HEK293 (cell line): Measurements from ENCODE around the gene S100A11.

Experiments used
- BCL11A ChIP-seq: fragments of 450-650 bp; formaldehyde crosslinking; IDR thresholded peaks from 2 replicates; pipeline ENCODE4 v1.5.1; 2016; ENCODE audit warnings: low read depth, missing biosample characterization, missing genetic modification characterization
- EGR2 ChIP-seq: fragments of 450-650 bp; formaldehyde crosslinking; IDR thresholded peaks from 2 replicates; pipeline ENCODE4 v1.5.1; 2016; ENCODE audit warnings: low read depth, missing biosample characterization, missing genetic modification characterization
- KLF1 ChIP-seq: fragments of 450-650 bp; formaldehyde crosslinking; IDR thresholded peaks from 2 replicates; pipeline ENCODE4 v1.5.1; 2016; ENCODE audit warnings: missing biosample characterization, missing genetic modification characterization
- OSR2 ChIP-seq: fragments of 450-650 bp; formaldehyde crosslinking; IDR thresholded peaks from 2 replicates; pipeline ENCODE4 v1.5.1; 2016; ENCODE audit warnings: missing biosample characterization, missing genetic modification characterization
- RBAK ChIP-seq: fragments of 450-650 bp; formaldehyde crosslinking; IDR thresholded peaks from 2 replicates; pipeline ENCODE4 v1.5.1; 2016; ENCODE audit warnings: missing biosample characterization, missing genetic modification characterization
- YY2 ChIP-seq: fragments of 450-650 bp; formaldehyde crosslinking; IDR thresholded peaks from 2 replicates; pipeline ENCODE4 v1.5.1; 2016; ENCODE audit warnings: missing biosample characterization, missing genetic modification characterization
- ZBTB1 ChIP-seq: fragments of 450-650 bp; formaldehyde crosslinking; IDR thresholded peaks from 2 replicates; pipeline ENCODE4 v1.5.1; 2016; ENCODE audit warnings: missing biosample characterization, missing genetic modification characterization
- ZFP3 ChIP-seq: fragments of 450-650 bp; formaldehyde crosslinking; IDR thresholded peaks from 2 replicates; pipeline ENCODE4 v1.5.1; 2016; ENCODE audit warnings: low read depth, missing biosample characterization, missing genetic modification characterization
- ZFP37 ChIP-seq: fragments of 450-650 bp; formaldehyde crosslinking; IDR thresholded peaks from 2 replicates; pipeline ENCODE4 v1.5.1; 2016; ENCODE audit warnings: missing biosample characterization, missing genetic modification characterization
- ZFP69B ChIP-seq: fragments of 450-650 bp; formaldehyde crosslinking; IDR thresholded peaks from 2 replicates; pipeline ENCODE4 v1.5.1; 2016; ENCODE audit warnings: missing biosample characterization, missing genetic modification characterization
- ZNF114 ChIP-seq: fragments of 450-650 bp; formaldehyde crosslinking; IDR thresholded peaks from 2 replicates; pipeline ENCODE4 v1.5.0; 2017; ENCODE audit warnings: missing biosample characterization, missing genetic modification characterization
- ZNF155 ChIP-seq: fragments of 450-650 bp; formaldehyde crosslinking; IDR thresholded peaks from 2 replicates; pipeline ENCODE4 v1.5.1; 2016; ENCODE audit warnings: missing biosample characterization, missing genetic modification characterization
- ZNF23 ChIP-seq: fragments of 450-650 bp; formaldehyde crosslinking; IDR thresholded peaks from 2 replicates; pipeline ENCODE4 v1.5.1; 2016; ENCODE audit warnings: missing biosample characterization, missing genetic modification characterization, borderline replicate concordance
- ZNF248 ChIP-seq: fragments of 450-650 bp; formaldehyde crosslinking; IDR thresholded peaks from 2 replicates; pipeline ENCODE4 v1.5.1; 2017; ENCODE audit warnings: missing biosample characterization, missing genetic modification characterization
- ZNF266 ChIP-seq: fragments of 450-650 bp; formaldehyde crosslinking; IDR thresholded peaks from 2 replicates; pipeline ENCODE4 v1.5.1; 2016; ENCODE audit warnings: missing biosample characterization, missing genetic modification characterization, low read depth
- ZNF292 ChIP-seq: fragments of 450-650 bp; formaldehyde crosslinking; IDR thresholded peaks from 2 replicates; pipeline ENCODE4 v1.5.1; 2016; ENCODE audit warnings: low read depth, missing biosample characterization, missing genetic modification characterization, borderline replicate concordance
- ZNF302 ChIP-seq: fragments of 450-650 bp; formaldehyde crosslinking; IDR thresholded peaks from 2 replicates; pipeline ENCODE4 v1.5.1; 2016; ENCODE audit warnings: missing biosample characterization, missing genetic modification characterization, low read depth
- ZNF335 ChIP-seq: fragments of 450-650 bp; formaldehyde crosslinking; conservative IDR thresholded peaks from 2 replicates; pipeline ENCODE4 v1.5.1; 2016; ENCODE audit warnings: missing biosample characterization, missing genetic modification characterization
- ZNF394 ChIP-seq: fragments of 450-650 bp; formaldehyde crosslinking; IDR thresholded peaks from 2 replicates; pipeline ENCODE4 v1.5.1; 2016; ENCODE audit warnings: missing biosample characterization, missing genetic modification characterization, mild to moderate bottlenecking, moderate library complexity, borderline replicate concordance
- ZNF549 ChIP-seq: fragments of 450-650 bp; IDR thresholded peaks from 2 replicates; pipeline ENCODE4 v1.5.1; 2018; ENCODE audit warnings: missing biosample characterization, missing genetic modification characterization, mild to moderate bottlenecking, inconsistent platforms, moderate library complexity
- ZNF624 ChIP-seq: fragments of 450-650 bp; formaldehyde crosslinking; IDR thresholded peaks from 2 replicates; pipeline ENCODE4 v1.5.1; 2017; ENCODE audit warnings: missing biosample characterization, missing genetic modification characterization
- ZNF670 ChIP-seq: fragments of 450-650 bp; formaldehyde crosslinking; IDR thresholded peaks from 2 replicates; pipeline ENCODE4 v1.5.1; 2016; ENCODE audit warnings: missing biosample characterization, missing genetic modification characterization, low read depth
- ZNF843 ChIP-seq: fragments of 450-650 bp; formaldehyde crosslinking; IDR thresholded peaks from 2 replicates; pipeline ENCODE4 v1.5.1; 2016; ENCODE audit warnings: missing biosample characterization, missing genetic modification characterization
- TF ChIP-seq, protein P1 (sequence below): fragments of 450-650 bp; formaldehyde crosslinking; IDR thresholded peaks from 2 replicates; pipeline ENCODE4 v1.5.1; 2016; ENCODE audit warnings: missing biosample characterization, missing genetic modification characterization
- TF ChIP-seq, protein P2 (sequence below): fragments of 450-650 bp; formaldehyde crosslinking; IDR thresholded peaks from 2 replicates; pipeline ENCODE4 v1.5.1; 2016; ENCODE audit warnings: missing biosample characterization, missing genetic modification characterization
- TF ChIP-seq, protein P3 (sequence below): fragments of 450-650 bp; formaldehyde crosslinking; IDR thresholded peaks from 2 replicates; pipeline ENCODE4 v1.5.1; 2017; ENCODE audit warnings: missing biosample characterization, missing genetic modification characterization
- TF ChIP-seq, protein P4 (sequence below): fragments of 450-650 bp; formaldehyde crosslinking; IDR thresholded peaks from 2 replicates; pipeline ENCODE4 v1.5.1; 2016; ENCODE audit warnings: missing biosample characterization, missing genetic modification characterization, borderline replicate concordance
- TF ChIP-seq, protein P5 (sequence below): fragments of 450-650 bp; formaldehyde crosslinking; IDR thresholded peaks from 2 replicates; pipeline ENCODE4 v1.5.1; 2017; ENCODE audit warnings: missing biosample characterization, missing genetic modification characterization
- TF ChIP-seq, protein P6 (sequence below): fragments of 450-650 bp; formaldehyde crosslinking; IDR thresholded peaks from 2 replicates; pipeline ENCODE4 v1.5.1; 2016; ENCODE audit warnings: missing biosample characterization, missing genetic modification characterization

The S100A11 gene

DNA sequence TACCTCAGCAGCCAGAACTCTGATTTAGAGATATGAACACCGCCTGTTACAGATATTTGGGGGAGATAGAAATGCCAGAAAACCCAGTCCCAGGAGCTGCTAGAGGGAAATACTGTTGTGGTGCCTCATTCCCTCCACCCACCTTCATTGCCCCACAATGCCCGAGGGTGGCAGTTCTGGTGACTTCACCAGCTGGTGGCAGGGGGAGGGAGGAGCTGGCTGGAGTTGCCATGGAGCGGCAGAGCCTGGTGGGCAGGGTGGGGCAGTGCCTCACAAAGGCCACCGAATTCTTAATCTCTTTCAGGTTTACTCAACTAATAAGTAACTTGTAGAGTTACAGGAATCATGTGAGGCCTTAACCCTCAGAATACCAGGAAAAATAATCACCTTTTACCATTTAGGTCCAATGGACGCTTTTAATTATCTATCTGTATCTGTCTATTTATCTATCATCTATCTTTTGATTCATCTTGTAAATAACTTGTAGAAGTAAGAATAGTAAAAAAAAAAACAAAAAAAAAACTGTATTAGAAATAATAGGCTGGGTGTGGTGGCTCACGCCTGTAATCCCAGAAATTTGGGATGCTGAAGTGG, 11.7 kb upstream of the S100A11 start (continued):
- TF ChIP-seq, protein P1, sequence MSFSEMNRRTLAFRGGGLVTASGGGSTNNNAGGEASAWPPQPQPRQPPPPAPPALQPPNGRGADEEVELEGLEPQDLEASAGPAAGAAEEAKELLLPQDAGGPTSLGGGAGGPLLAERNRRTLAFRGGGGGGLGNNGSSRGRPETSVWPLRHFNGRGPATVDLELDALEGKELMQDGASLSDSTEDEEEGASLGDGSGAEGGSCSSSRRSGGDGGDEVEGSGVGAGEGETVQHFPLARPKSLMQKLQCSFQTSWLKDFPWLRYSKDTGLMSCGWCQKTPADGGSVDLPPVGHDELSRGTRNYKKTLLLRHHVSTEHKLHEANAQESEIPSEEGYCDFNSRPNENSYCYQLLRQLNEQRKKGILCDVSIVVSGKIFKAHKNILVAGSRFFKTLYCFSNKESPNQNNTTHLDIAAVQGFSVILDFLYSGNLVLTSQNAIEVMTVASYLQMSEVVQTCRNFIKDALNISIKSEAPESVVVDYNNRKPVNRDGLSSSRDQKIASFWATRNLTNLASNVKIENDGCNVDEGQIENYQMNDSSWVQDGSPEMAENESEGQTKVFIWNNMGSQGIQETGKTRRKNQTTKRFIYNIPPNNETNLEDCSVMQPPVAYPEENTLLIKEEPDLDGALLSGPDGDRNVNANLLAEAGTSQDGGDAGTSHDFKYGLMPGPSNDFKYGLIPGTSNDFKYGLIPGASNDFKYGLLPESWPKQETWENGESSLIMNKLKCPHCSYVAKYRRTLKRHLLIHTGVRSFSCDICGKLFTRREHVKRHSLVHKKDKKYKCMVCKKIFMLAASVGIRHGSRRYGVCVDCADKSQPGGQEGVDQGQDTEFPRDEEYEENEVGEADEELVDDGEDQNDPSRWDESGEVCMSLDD (tag by site-specific recombination): no peak
- TF ChIP-seq ZNF394 (tag by site-specific recombination) (peak; percentile 33; the same call in 1 of the 2 replicates), ZNF248 (tag by site-specific recombination) (no peak), ZNF266 (tag by site-specific recombination) (no peak), OSR2 (tag by site-specific recombination) (peak; percentile 88; the same call in 1 of the 2 replicates), ZNF114 (tag by site-specific recombination) (no peak), ZFP69B (tag by site-specific recombination) (no peak), KLF1 (tag by site-specific recombination) (peak; percentile 75; the same call in 1 of the 2 replicates), ZNF335 (peak; percentile 84), ZNF670 (tag by site-specific recombination) (no peak), ZNF292 (no peak), BCL11A (tag by site-specific recombination) (no peak), ZNF23 (no peak), ZNF155 (tag by site-specific recombination) (no peak), EGR2 (peak; percentile 35; the same call in 1 of the 2 replicates), ZNF624 (tag by site-specific recombination) (no peak), ZNF549 (tag by site-specific recombination) (no peak), YY2 (tag by site-specific recombination) (no peak), ZFP3 (no peak), ZNF843 (tag by site-specific recombination) (0 out of 2 replicates have a peak, but pooled peaks have one; percentile 6), ZBTB1 (tag by site-specific recombination) (no peak), RBAK (tag by site-specific recombination) (no peak), ZFP37 (tag by site-specific recombination) (no peak), ZNF302 (no peak)
- TF ChIP-seq, protein P2, sequence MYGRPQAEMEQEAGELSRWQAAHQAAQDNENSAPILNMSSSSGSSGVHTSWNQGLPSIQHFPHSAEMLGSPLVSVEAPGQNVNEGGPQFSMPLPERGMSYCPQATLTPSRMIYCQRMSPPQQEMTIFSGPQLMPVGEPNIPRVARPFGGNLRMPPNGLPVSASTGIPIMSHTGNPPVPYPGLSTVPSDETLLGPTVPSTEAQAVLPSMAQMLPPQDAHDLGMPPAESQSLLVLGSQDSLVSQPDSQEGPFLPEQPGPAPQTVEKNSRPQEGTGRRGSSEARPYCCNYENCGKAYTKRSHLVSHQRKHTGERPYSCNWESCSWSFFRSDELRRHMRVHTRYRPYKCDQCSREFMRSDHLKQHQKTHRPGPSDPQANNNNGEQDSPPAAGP (tag by site-specific recombination): peak; percentile 14; the same call in 1 of the 2 replicates
- TF ChIP-seq, protein P3, sequence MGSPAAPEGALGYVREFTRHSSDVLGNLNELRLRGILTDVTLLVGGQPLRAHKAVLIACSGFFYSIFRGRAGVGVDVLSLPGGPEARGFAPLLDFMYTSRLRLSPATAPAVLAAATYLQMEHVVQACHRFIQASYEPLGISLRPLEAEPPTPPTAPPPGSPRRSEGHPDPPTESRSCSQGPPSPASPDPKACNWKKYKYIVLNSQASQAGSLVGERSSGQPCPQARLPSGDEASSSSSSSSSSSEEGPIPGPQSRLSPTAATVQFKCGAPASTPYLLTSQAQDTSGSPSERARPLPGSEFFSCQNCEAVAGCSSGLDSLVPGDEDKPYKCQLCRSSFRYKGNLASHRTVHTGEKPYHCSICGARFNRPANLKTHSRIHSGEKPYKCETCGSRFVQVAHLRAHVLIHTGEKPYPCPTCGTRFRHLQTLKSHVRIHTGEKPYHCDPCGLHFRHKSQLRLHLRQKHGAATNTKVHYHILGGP (tag by site-specific recombination): no peak
- TF ChIP-seq, protein P4, sequence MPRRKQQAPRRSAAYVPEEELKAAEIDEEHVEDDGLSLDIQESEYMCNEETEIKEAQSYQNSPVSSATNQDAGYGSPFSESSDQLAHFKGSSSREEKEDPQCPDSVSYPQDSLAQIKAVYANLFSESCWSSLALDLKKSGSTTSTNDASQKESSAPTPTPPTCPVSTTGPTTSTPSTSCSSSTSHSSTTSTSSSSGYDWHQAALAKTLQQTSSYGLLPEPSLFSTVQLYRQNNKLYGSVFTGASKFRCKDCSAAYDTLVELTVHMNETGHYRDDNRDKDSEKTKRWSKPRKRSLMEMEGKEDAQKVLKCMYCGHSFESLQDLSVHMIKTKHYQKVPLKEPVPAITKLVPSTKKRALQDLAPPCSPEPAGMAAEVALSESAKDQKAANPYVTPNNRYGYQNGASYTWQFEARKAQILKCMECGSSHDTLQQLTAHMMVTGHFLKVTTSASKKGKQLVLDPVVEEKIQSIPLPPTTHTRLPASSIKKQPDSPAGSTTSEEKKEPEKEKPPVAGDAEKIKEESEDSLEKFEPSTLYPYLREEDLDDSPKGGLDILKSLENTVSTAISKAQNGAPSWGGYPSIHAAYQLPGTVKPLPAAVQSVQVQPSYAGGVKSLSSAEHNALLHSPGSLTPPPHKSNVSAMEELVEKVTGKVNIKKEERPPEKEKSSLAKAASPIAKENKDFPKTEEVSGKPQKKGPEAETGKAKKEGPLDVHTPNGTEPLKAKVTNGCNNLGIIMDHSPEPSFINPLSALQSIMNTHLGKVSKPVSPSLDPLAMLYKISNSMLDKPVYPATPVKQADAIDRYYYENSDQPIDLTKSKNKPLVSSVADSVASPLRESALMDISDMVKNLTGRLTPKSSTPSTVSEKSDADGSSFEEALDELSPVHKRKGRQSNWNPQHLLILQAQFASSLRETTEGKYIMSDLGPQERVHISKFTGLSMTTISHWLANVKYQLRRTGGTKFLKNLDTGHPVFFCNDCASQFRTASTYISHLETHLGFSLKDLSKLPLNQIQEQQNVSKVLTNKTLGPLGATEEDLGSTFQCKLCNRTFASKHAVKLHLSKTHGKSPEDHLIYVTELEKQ (tag by site-specific recombination): no peak
- TF ChIP-seq, protein P5, sequence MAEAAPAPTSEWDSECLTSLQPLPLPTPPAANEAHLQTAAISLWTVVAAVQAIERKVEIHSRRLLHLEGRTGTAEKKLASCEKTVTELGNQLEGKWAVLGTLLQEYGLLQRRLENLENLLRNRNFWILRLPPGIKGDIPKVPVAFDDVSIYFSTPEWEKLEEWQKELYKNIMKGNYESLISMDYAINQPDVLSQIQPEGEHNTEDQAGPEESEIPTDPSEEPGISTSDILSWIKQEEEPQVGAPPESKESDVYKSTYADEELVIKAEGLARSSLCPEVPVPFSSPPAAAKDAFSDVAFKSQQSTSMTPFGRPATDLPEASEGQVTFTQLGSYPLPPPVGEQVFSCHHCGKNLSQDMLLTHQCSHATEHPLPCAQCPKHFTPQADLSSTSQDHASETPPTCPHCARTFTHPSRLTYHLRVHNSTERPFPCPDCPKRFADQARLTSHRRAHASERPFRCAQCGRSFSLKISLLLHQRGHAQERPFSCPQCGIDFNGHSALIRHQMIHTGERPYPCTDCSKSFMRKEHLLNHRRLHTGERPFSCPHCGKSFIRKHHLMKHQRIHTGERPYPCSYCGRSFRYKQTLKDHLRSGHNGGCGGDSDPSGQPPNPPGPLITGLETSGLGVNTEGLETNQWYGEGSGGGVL (tag by site-specific recombination): no peak; the same call in 1 of the 2 replicates
- TF ChIP-seq, protein P6, sequence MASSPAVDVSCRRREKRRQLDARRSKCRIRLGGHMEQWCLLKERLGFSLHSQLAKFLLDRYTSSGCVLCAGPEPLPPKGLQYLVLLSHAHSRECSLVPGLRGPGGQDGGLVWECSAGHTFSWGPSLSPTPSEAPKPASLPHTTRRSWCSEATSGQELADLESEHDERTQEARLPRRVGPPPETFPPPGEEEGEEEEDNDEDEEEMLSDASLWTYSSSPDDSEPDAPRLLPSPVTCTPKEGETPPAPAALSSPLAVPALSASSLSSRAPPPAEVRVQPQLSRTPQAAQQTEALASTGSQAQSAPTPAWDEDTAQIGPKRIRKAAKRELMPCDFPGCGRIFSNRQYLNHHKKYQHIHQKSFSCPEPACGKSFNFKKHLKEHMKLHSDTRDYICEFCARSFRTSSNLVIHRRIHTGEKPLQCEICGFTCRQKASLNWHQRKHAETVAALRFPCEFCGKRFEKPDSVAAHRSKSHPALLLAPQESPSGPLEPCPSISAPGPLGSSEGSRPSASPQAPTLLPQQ (tag by site-specific recombination): peak; percentile 10; the same call in 1 of the 2 replicates
